ENCODE measurements around the gene TARS3.
A peak's percentile ranks its signal among the peaks of the same experiment; 100 is the strongest.
"Not testable (repeated sequence)": the region's sequence is repeated elsewhere in the genome, so short reads cannot be mapped to it uniquely, and the experiment has no call there.

TARS3 gene

GRCh38 chr15:101723874-101724674 is at the start of gene TARS3:
Gene TARS3 (minus strand): TSS chr15:101724473. CDS start chr15:101724387, 86 bp downstream.
- peak; percentile 95 for DNase-seq (ENCODE audit: low spot score)

- peak; percentile 6 for DNase-seq (ENCODE audit: low spot score)
These were observed 49.3 kb upstream of the TARS3 start for GRCh38 chr15:101773496-101774100.

- no peak for DNase-seq (ENCODE audit: low spot score)
These were observed 48.6 kb upstream of the TARS3 start for GRCh38 chr15:101772921-101773320.

- not testable (repeated sequence) for DNase-seq (ENCODE audit: low spot score)
These were observed 42.9 kb upstream of the TARS3 start for GRCh38 chr15:101767083-101767640.

GRCh38 chr15:101765772-101766456 is 41.6 kb upstream of the TARS3 start:
- DNase-seq (ENCODE audit: low spot score), result no peak

- DNase-seq (ENCODE audit: low spot score), result not testable (repeated sequence)
These were observed 41.0 kb upstream of the TARS3 start for GRCh38 chr15:101765340-101765671.

- DNase-seq (ENCODE audit: low spot score), result not testable (repeated sequence)
These were observed 40.5 kb upstream of the TARS3 start for GRCh38 chr15:101764669-101765339.

GRCh38 chr15:101746716-101747082 is 22.4 kb upstream of the TARS3 start:
- DNase-seq (ENCODE audit: low spot score), result not testable (repeated sequence)

- DNase-seq (ENCODE audit: low spot score), result not testable (repeated sequence)
These were observed 10.6 kb upstream of the TARS3 start for GRCh38 chr15:101734837-101735236.

- no peak for DNase-seq (ENCODE audit: low spot score)
These were observed 9.3 kb upstream of the TARS3 start for GRCh38 chr15:101733545-101733944.

- DNase-seq (ENCODE audit: low spot score), result no peak
These were observed 8.5 kb upstream of the TARS3 start for GRCh38 chr15:101732772-101733171.

- DNase-seq (ENCODE audit: low spot score), result no peak
These were observed 7.5 kb upstream of the TARS3 start for GRCh38 chr15:101731746-101732145.

GRCh38 chr15:101727186-101727585 is 2.9 kb upstream of the TARS3 start:
- DNase-seq (ENCODE audit: low spot score), result no peak

GRCh38 chr15:101725073-101725472 is 800 bp upstream of the TARS3 start:
- no peak for DNase-seq (ENCODE audit: low spot score)

- DNase-seq (ENCODE audit: low spot score), result no peak
These were observed 367 bp upstream of the TARS3 start for GRCh38 chr15:101724675-101725005.

- DNase-seq (ENCODE audit: low spot score), result peak; percentile 6
These were observed 951 bp downstream of the TARS3 start for GRCh38 chr15:101723171-101723873.

GRCh38 chr15:101718896-101719295 is 5.4 kb downstream of the TARS3 start:
- DNase-seq (ENCODE audit: low spot score), result no peak

- DNase-seq (ENCODE audit: low spot score), result no peak
These were observed 12.2 kb downstream of the TARS3 start for GRCh38 chr15:101712078-101712477.

GRCh38 chr15:101710806-101711205 is 13.5 kb downstream of the TARS3 start:
- DNase-seq (ENCODE audit: low spot score), result no peak

- DNase-seq (ENCODE audit: low spot score), result no peak
These were observed 14.8 kb downstream of the TARS3 start for GRCh38 chr15:101709466-101709865.

- DNase-seq (ENCODE audit: low spot score), result no peak
These were observed 16.3 kb downstream of the TARS3 start for GRCh38 chr15:101707983-101708382.

GRCh38 chr15:101702077-101702476 is 22.2 kb downstream of the TARS3 start:
- no peak for DNase-seq (ENCODE audit: low spot score)
